Psoas muscle (tissue), 8 donors: ENCODE results near the gene FKBP5. TPM values are rescaled to one million over a fixed set of nuclear protein-coding genes. Genes with fewer than 3 reads are reported as not detected.

Source experiments
- ATAC-seq, 4 donors: fragments of 200-7000 bp; cut with Tn5 transposase; one replicate each; pipeline ENCODE4 v1.9.1; 2020; ENCODE audit warnings: moderate library complexity in 3 of 4, mild to moderate bottlenecking in 2 of 4
- DNase-seq, 2 donors: peaks; one replicate each; pipeline ENCODE4 v3.0.0-alpha.2; 2020
- H3K27ac ChIP-seq: fragments of 200-600 bp; one replicate; pipeline ENCODE4 v1.8.0; 2022
- H3K27me3 ChIP-seq, 3 donors: fragments of 200-600 bp in 1 of 3; one replicate each; pipeline versions ENCODE4 v1.6.1 to v1.8.0; 2013 to 2022; ENCODE audit warnings: low read length in 2 of 3, mild to moderate bottlenecking in 2 of 3, moderate library complexity in 1 of 3; ENCODE audit not compliant: insufficient read depth in 3 of 3
- H3K36me3 ChIP-seq, 2 donors: fragments of 200-600 bp in 1 of 2; one replicate each; pipeline versions ENCODE4 v1.6.1 to v1.8.0; 2013 to 2022; ENCODE audit warnings: low read depth in 1 of 2, mild to moderate bottlenecking in 1 of 2, moderate library complexity in 1 of 2; ENCODE audit not compliant: insufficient read depth in 1 of 2
- H3K4me1 ChIP-seq: fragments of 200-600 bp; one replicate; pipeline ENCODE4 v1.8.0; 2022
- H3K4me3 ChIP-seq: fragments of 200-600 bp; one replicate; pipeline ENCODE4 v1.8.0; 2022; ENCODE audit warnings: mild to moderate bottlenecking
- H3K9me3 ChIP-seq: fragments of 200-600 bp; one replicate; pipeline ENCODE4 v1.8.0; 2022
- WGBS, 3 donors: extraction: QIAGEN DNeasy Blood & Tissue Kit; methylation state at CpG; one replicate each; pipeline versions ENCODE4 v1.1.6 to v1.1.7; 2013; 5-methylcytosine and 5-hydroxymethylcytosine counted together
- intact Hi-C, 2 donors: fragments of 100-400 bp; cut with DNase I; formaldehyde crosslinking; loops; one replicate each; pipeline versions ENCODE4 v1.11.0 to v1.14.2; 2022
- polyA plus RNA-seq, 3 donors: library from polyadenylated mRNA; stranded (reverse); fragments of 200-250 nt; gene quantifications; one replicate each; pipeline ENCODE4 v1.2.3, GENCODE V29; 2013
- total RNA-seq, 4 donors: library from RNA; stranded (reverse); fragmentation: NEBNext Ultra II Directional in 2 of 4; extraction: Animal tissue kit (Norgen Biotek cat#: 25700) in 2 of 4; gene quantifications; one replicate each; pipeline versions ENCODE4 v1.2.1 to v1.2.4, GENCODE V29; 2021 to 2023
- TF ChIP-seq, protein P1 (sequence below): fragments of 200-600 bp; IDR thresholded peaks from one replicate; pipeline ENCODE4 v1.8.0; 2022; ENCODE audit warnings: antibody characterized with exemption
- donor health status: healthy with polysubstance abuse.
- donor health status: DM: no; HTN: no; CAD: no; lungs with moderate emphysema.
- donor health status: Bipolar disorder and iron deficiency.
- donor health status: healthy.
- donor health status: DM: yes; HTN: yes; CAD: no.
- donor health status: DM: no; HTN: no; CAD: no.
- donor health status: DM: no; HTN: no; CAD: no.
- donor health status: DM: yes; HTN: yes; CAD: no.

Gene FKBP5
- total and polyA plus RNA-seq, 7 donors: 56.5 to 1,905 (median 542) TPM

DNA sequence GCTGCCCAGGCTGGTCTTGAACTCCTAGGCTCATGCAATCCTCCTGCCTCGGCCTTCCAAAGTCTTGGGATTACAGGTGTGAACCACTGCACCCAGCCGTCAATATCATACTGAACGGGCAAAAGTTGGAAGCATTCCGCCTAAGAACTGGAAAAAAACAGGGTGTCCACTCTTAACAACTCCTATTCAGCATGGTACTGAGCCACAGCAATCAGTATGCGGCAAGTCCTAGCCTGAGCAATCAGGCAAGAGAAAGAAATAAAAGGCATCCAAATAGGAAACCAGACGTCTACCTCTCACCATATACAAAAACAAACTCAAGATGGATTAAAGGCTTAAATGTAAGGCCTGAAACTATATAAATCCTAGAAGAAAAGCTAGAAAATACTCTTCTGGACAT, 83.1 kb downstream of the FKBP5 start:
- Histone ChIP-seq H3K4me1 (peaks cover 59% of the 10 kb centered on the region), H3K4me3 (no peak overlapping the region), H3K27ac (peak overlapping the region; percentile 95), H3K36me3 (peaks cover 0 to 41% of the 10 kb centered on the region in 2 donors), H3K27me3 (no peaks in the 10 kb centered on the region), H3K9me3 (no peaks in the 10 kb centered on the region)
- 95 to 96% (median 95%) methylated on average over 6 of the region's 6 CpGs for WGBS, 3 donors
- ATAC-seq (no peak), DNase-seq (no peak)
- intact Hi-C loops: no loop called here
- TF ChIP-seq, protein P1, sequence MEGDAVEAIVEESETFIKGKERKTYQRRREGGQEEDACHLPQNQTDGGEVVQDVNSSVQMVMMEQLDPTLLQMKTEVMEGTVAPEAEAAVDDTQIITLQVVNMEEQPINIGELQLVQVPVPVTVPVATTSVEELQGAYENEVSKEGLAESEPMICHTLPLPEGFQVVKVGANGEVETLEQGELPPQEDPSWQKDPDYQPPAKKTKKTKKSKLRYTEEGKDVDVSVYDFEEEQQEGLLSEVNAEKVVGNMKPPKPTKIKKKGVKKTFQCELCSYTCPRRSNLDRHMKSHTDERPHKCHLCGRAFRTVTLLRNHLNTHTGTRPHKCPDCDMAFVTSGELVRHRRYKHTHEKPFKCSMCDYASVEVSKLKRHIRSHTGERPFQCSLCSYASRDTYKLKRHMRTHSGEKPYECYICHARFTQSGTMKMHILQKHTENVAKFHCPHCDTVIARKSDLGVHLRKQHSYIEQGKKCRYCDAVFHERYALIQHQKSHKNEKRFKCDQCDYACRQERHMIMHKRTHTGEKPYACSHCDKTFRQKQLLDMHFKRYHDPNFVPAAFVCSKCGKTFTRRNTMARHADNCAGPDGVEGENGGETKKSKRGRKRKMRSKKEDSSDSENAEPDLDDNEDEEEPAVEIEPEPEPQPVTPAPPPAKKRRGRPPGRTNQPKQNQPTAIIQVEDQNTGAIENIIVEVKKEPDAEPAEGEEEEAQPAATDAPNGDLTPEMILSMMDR: no peak

DNA sequence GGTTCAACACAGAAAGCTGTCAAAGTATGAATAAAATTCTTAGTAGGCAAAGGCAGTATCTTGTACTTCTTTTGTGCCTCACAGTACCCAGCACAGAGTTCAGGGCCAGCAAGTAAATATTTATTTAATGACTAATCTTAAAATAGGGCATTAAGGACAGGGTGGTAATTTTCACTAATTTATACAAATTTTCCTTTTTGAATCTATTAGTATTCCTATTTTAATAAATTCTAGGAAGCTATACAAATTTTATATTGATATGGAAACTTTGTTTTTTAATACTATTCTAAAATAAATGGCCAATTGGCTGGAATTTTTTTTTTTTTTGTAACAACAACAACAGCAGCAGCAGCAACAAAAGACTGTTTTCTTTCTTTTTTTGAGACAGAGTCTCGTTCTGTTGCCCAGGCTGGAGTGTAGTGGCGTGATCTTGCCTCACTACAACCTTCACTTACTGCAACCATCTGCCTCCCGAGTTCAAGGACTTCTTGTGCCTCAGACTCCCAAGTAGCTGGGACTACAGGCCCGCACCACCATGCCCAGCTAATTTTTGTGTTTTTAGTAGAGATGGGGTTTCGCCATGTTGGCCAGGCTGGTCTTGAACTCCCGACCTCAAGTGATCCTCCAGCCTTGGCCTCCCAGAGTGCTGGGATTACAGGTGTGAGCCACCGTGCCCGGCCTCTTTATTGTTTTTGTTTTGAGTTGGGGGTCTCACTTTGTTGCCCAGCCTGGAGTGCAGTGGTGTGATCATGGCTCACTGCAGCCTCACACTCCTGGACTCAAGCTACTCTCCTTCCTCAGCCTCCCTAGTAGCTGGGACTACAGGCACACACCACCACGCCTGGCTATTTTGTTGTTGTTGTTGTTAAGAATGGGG, 85.2 kb downstream of the FKBP5 start:
- Histone ChIP-seq H3K27me3 (no peaks in the 10 kb centered on the region), H3K27ac (peak overlapping the region; percentile 95), H3K4me1 (peaks cover 70% of the 10 kb centered on the region), H3K36me3 (peaks cover 0 to 27% of the 10 kb centered on the region in 2 donors), H3K4me3 (no peak overlapping the region), H3K9me3 (no peaks in the 10 kb centered on the region)
- TF ChIP-seq, protein P1: no peak
- DNase-seq (no peak), ATAC-seq (peak in 1 of 4 donors; percentile 15)
- 83 to 92% (median 88%) methylated on average over 9 of the region's 9 CpGs for WGBS, 3 donors
- intact Hi-C loops: loop anchor here in 1 of 2 donors (5.0 kb wide), 1 partner anchor 124 kb away; no protein-coding TSS in a partner anchor

DNA sequence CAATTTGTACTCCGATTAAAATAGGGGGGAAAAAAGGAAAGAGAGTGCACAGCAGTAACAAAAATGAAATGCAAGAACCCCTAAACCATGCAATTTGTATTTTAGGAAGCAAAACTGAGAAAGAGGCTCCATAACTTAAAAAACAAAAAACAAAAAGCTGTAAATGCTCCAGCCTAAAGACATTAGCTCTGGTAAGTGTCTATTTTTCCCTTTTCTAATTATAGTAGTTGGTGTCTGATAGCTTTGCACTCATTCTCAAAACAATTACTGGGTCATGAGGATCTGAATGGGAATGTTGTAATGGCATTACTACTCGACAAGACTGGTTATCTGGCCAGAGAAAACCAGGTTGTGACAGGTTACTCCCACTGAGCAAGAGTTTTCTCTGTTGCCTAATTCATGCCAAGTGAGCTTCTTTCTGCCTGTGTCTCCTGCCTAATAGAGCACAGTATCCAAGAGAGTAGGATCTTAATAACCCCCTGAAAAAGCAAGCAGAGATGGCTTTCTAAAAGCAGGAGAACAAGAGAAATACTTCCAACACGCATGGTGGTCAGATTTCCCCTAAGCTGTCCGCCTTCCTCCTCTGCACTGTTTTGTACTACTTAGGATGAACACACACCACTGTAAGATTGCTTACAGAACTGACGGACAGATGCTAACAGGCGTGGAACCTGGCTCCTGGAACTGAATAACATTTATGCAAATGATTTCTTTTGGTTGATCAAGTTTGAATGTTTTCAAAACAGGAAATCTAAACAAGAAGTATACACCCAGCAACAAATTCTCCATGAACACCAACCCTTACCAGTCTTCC, 86.4 kb downstream of the FKBP5 start:
- 15 to 21% (median 16%) methylated on average over 6 of the region's 6 CpGs for WGBS, 3 donors
- H3K4me3 ChIP-seq: peak overlapping the region; percentile 53
- H3K27me3 ChIP-seq: no peaks in the 10 kb centered on the region
- peaks cover 80% of the 10 kb centered on the region for H3K4me1 ChIP-seq
- TF ChIP-seq, protein P1: no peak
- peak; percentile 60 to 90 (median 72) for ATAC-seq
- H3K27ac ChIP-seq: peak overlapping the region; percentile 95
- no peaks in the 10 kb centered on the region for H3K9me3 ChIP-seq
- intact Hi-C loops: loop anchor here in 1 of 2 donors (5.0 kb wide), 1 partner anchor 125 kb away; no protein-coding TSS in a partner anchor
- DNase-seq: no peak
- H3K36me3 ChIP-seq: peaks cover 0 to 18% of the 10 kb centered on the region in 2 donors

DNA sequence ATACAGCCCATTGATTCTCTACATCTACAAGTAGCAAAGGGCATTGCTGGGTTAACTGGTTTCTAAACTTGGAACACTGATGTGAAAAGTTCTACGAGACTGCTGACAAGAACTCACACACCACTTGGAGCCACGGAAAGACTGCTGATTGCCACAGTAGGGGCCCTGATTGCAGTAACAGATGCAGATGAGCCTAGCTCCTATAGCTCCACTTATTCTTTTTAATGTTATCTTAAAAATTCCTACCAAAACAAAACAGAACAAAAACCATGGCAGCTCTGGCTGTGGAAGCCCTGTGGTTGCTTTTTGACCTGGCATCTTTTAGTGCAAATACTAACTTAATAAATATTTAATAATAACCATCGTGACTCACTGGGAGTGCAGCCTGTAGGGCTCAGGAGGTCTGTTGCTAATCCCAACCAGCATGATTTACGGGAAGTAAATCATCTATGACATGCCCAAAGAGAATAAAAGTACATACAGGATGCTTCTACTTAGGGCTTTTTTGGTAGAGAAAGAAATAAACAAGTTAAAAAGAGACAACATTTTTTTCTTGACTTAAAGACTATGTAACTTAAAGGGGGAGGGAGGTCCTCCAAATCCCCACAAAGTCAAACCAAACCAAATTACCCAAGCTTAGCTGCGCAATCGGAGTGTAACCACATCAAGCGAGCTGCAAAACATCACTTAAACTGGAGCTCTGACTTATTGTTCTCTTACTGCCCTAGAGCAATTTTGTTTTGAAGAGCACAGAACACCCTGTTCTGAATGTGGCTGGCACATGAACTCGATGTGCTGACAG, 87.2 kb downstream of the FKBP5 start:
- peak overlapping the region; percentile 53 for H3K4me3 ChIP-seq
- ATAC-seq: peak; percentile 63 to 82 (median 76)
- WGBS, 3 donors: 2 to 8% (median 2%) methylated on average over 8 of the region's 8 CpGs
- peak; percentile 46 to 73 for DNase-seq
- peaks cover 84% of the 10 kb centered on the region for H3K4me1 ChIP-seq
- H3K9me3 ChIP-seq: no peaks in the 10 kb centered on the region
- H3K27me3 ChIP-seq: no peaks in the 10 kb centered on the region
- H3K27ac ChIP-seq: peak overlapping the region; percentile 95
- TF ChIP-seq, protein P1: no peak
- peaks cover 3 to 27% of the 10 kb centered on the region in 2 donors for H3K36me3 ChIP-seq
- intact Hi-C loops: loop anchor here in 1 of 2 donors (5.0 kb wide), 1 partner anchor 126 kb away; no protein-coding TSS in a partner anchor
